ENCODE measurements around the gene ACVRL1. TPM values are rescaled to one million over a fixed set of nuclear protein-coding genes. Genes with fewer than 3 reads are reported as not detected.

The ACVRL1 gene
- total and polyA plus RNA-seq, 2 donors (not counting 1 experiment from before 2014, with no cell fraction given): not detected

DNA sequence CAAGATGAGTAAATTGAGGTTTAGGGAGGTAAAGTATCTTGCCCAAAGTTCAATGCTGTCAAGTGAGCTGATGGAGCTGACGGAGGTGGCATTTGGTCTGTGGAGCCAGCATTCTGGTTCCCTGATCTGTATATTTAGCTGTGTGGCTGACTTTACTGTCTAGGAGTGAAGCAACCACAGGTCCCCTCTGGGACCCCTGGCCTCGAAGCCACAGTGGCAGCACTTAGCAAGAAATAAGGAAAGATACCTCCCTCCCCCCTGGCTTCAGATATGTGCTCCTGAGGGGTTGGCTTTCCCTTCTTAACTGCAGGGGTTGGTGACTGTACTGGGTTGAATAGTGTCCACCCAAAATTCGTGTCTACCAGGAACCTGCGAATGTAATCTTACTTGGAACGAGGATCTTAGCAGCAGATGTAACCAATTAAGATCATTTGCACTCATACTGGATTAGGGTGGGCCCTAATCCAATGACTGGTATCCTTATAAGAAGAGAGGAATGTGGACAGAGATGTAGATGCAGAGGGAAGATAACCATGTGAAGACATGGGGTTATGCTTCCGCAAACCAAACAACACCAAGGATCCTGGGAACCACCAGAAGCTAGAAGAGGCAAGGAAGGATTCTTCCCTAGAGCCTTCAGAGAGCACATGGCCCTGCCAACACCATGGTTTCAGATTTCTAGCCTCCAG, 42.2 kb downstream of the ACVRL1 start:
- H2AFZ ChIP-seq (ENCODE audit: insufficient read depth, low read depth, low read length, poor library complexity, severe bottlenecking): no peak overlapping the region
- no peaks in the 10 kb centered on the region for H3K79me2 ChIP-seq (ENCODE audit: control insufficient read depth, insufficient read depth, low read length)
- peaks cover 0 to 28% (median 6%) of the 10 kb centered on the region in 4 experiments for H3K27me3 ChIP-seq (replicated peaks in 1 of 4; ENCODE audit: control extremely low read depth in 1 of 4, control insufficient read depth in 3 of 4, insufficient read depth in 4 of 4, low read length in 3 of 4)
- POLR2A ChIA-PET: no interaction called here
- no peaks in the 10 kb centered on the region for H3K36me3 ChIP-seq (replicated peaks in 1 of 2; ENCODE audit: control extremely low read depth in 1 of 2, control insufficient read depth in 1 of 2, extremely low read depth in 1 of 2, insufficient read depth in 2 of 2, low read length in 1 of 2)
- intact Hi-C loops (cut with micrococcal nuclease): loop anchor here (5.0 kb wide), 3 partner anchors 83 to 1058 kb away; partner anchors contain the start of gene EIF4B
- Mint-ChIP-seq H3K9me3 (ENCODE audit: insufficient read depth) (peaks cover under 1% of the 10 kb centered on the region), H3K27me3 (peaks cover 35% of the 10 kb centered on the region), H3K27ac (no peak overlapping the region), H3K4me3 (peak overlapping the region; percentile 48), H3K4me1 (peaks cover 23% of the 10 kb centered on the region)
- no peak overlapping the region for H3K9ac ChIP-seq (ENCODE audit: low read length)
- DNase-seq: no peak
- CTCF ChIA-PET: interaction anchor here (0.9 to 1.6 kb wide), 4 partner anchors 13 to 43 kb away, joined by 3 to 6 read pairs (median 4); no protein-coding TSS in a partner anchor
- H3K27ac ChIP-seq (ENCODE audit: low read length in 2 of 2): no peak overlapping the region
- H3K4me1 ChIP-seq (ENCODE audit: control insufficient read depth in 2 of 2, insufficient read depth in 2 of 2, low read length in 2 of 2): peaks cover 9 to 18% of the 10 kb centered on the region in 2 donors
- H4K20me1 ChIP-seq (ENCODE audit: control insufficient read depth, insufficient read depth, low read length, poor library complexity, severe bottlenecking): no peaks in the 10 kb centered on the region
- H3K4me3 ChIP-seq (ENCODE audit: control extremely low read depth in 1 of 5, extremely low read depth in 1 of 5, insufficient read depth in 1 of 5, low read depth in 2 of 5, low read length in 4 of 5): no peak overlapping the region
- no peak overlapping the region for H3K4me2 ChIP-seq (replicated peaks; ENCODE audit: low read depth, low read length, poor library complexity, severe bottlenecking)
- H3K9me3 ChIP-seq (ENCODE audit: control extremely low read depth in 1 of 3, control insufficient read depth in 2 of 3, insufficient read depth in 1 of 3, low read length in 2 of 3): peaks cover 0 to 6% (median 5%) of the 10 kb centered on the region in 3 donors
- TF ChIP-seq EZH2 (IDR thresholded peaks at IDR 0.05; ENCODE audit: borderline replicate concordance, insufficient read depth, low read depth, low read length, poor library complexity, severe bottlenecking): no peak
- TF ChIP-seq, protein P1, sequence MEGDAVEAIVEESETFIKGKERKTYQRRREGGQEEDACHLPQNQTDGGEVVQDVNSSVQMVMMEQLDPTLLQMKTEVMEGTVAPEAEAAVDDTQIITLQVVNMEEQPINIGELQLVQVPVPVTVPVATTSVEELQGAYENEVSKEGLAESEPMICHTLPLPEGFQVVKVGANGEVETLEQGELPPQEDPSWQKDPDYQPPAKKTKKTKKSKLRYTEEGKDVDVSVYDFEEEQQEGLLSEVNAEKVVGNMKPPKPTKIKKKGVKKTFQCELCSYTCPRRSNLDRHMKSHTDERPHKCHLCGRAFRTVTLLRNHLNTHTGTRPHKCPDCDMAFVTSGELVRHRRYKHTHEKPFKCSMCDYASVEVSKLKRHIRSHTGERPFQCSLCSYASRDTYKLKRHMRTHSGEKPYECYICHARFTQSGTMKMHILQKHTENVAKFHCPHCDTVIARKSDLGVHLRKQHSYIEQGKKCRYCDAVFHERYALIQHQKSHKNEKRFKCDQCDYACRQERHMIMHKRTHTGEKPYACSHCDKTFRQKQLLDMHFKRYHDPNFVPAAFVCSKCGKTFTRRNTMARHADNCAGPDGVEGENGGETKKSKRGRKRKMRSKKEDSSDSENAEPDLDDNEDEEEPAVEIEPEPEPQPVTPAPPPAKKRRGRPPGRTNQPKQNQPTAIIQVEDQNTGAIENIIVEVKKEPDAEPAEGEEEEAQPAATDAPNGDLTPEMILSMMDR (IDR thresholded peaks at IDR 0.05): no peak
- no peak for ATAC-seq (ENCODE audit: low read depth)
- 67% methylated on average over 3 of the region's 6 CpGs for WGBS (ENCODE audit: insufficient coverage)

GRCh38 chr12:51950682-51951198, 43.4 kb downstream of the ACVRL1 start:
- POLR2A ChIA-PET: no interaction called here
- H3K9ac ChIP-seq (ENCODE audit: low read length): peak overlapping the region; percentile 71
- Mint-ChIP-seq H3K27ac (peak overlapping the region; percentile 80), H3K4me3 (peak overlapping the region; percentile 97), H3K4me1 (peaks cover 26% of the 10 kb centered on the region), H3K27me3 (peaks cover 30% of the 10 kb centered on the region), H3K9me3 (ENCODE audit: insufficient read depth) (no peaks in the 10 kb centered on the region)
- H3K9me3 ChIP-seq (ENCODE audit: control extremely low read depth in 1 of 3, control insufficient read depth in 2 of 3, insufficient read depth in 1 of 3, low read length in 2 of 3): peaks cover 0 to 3% (median 0%) of the 10 kb centered on the region in 3 donors
- CTCF ChIA-PET: interaction anchor here (0.9 to 1.1 kb wide), 3 partner anchors 11 to 42 kb away, joined by 3 to 4 read pairs (median 4); no protein-coding TSS in a partner anchor
- DNase-seq (no peak), ATAC-seq (ENCODE audit: low read depth) (no peak)
- no peaks in the 10 kb centered on the region for H3K36me3 ChIP-seq (replicated peaks in 1 of 2; ENCODE audit: control extremely low read depth in 1 of 2, control insufficient read depth in 1 of 2, extremely low read depth in 1 of 2, insufficient read depth in 2 of 2, low read length in 1 of 2)
- peak overlapping the region; percentile 48 to 75 (median 70) for H3K4me3 ChIP-seq (ENCODE audit: control extremely low read depth in 1 of 5, extremely low read depth in 1 of 5, insufficient read depth in 1 of 5, low read depth in 2 of 5, low read length in 4 of 5)
- H3K27me3 ChIP-seq (replicated peaks in 1 of 4; ENCODE audit: control extremely low read depth in 1 of 4, control insufficient read depth in 3 of 4, insufficient read depth in 4 of 4, low read length in 3 of 4): peaks cover 0 to 28% (median 6%) of the 10 kb centered on the region in 4 experiments
- H3K79me2 ChIP-seq (ENCODE audit: control insufficient read depth, insufficient read depth, low read length): no peaks in the 10 kb centered on the region
- no peaks in the 10 kb centered on the region for H4K20me1 ChIP-seq (ENCODE audit: control insufficient read depth, insufficient read depth, low read length, poor library complexity, severe bottlenecking)
- peak overlapping the region; percentile 82 for H2AFZ ChIP-seq (ENCODE audit: insufficient read depth, low read depth, low read length, poor library complexity, severe bottlenecking)
- 0% methylated on average over 4 of the region's 5 CpGs for WGBS (ENCODE audit: insufficient coverage)
- peaks cover 9 to 18% of the 10 kb centered on the region in 2 donors for H3K4me1 ChIP-seq (ENCODE audit: control insufficient read depth in 2 of 2, insufficient read depth in 2 of 2, low read length in 2 of 2)
- intact Hi-C loops (cut with micrococcal nuclease): loop anchor here (1.0 to 5.0 kb wide), 4 partner anchors 56 to 1057 kb away; partner anchors contain the start of genes EIF4B and TAMALIN
- TF ChIP-seq EZH2 (IDR thresholded peaks at IDR 0.05; ENCODE audit: borderline replicate concordance, insufficient read depth, low read depth, low read length, poor library complexity, severe bottlenecking): no peak
- TF ChIP-seq, protein P1 (IDR thresholded peaks at IDR 0.05): no peak
- no peak overlapping the region for H3K27ac ChIP-seq (ENCODE audit: low read length in 2 of 2)
- H3K4me2 ChIP-seq (replicated peaks; ENCODE audit: low read depth, low read length, poor library complexity, severe bottlenecking): peak overlapping the region; percentile 89

All from B cell (primary cell).